Measurements from ENCODE around the gene CD86. TPM values are rescaled to one million over a fixed set of nuclear protein-coding genes. Genes with fewer than 3 reads are reported as not detected.

CD86 gene, protein sequence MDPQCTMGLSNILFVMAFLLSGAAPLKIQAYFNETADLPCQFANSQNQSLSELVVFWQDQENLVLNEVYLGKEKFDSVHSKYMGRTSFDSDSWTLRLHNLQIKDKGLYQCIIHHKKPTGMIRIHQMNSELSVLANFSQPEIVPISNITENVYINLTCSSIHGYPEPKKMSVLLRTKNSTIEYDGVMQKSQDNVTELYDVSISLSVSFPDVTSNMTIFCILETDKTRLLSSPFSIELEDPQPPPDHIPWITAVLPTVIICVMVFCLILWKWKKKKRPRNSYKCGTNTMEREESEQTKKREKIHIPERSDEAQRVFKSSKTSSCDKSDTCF
- polyA plus RNA-seq: under 1 TPM; 0.39 to 0.85 TPM

DNA sequence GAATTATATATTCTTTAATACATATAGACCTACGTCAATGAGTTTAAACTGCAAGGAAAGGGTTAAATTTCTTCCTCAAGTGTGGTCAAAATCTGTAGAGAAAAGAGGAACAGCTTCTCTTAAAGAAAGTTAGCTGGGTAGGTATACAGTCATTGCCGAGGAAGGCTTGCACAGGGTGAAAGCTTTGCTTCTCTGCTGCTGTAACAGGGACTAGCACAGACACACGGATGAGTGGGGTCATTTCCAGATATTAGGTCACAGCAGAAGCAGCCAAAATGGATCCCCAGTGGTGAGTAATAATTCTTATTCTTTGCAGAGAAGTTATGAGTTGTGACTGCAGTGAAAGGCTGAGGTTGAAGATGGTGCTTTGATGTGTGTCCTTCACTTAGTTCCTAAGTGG is at the start of gene CD86:
CD86 (plus strand) TSS at position 148 of the 400 bp plus-strand sequence; CDS start at position 276, 128 bp downstream.
- no peak within 1 kb of the TSS for H3K4me3 ChIP-seq (ENCODE audit: low read depth in 1 of 2, low read length in 2 of 2)
- 43 to 45% methylated on average over 3 of the region's 3 CpGs for WGBS, 2 donors

DNA sequence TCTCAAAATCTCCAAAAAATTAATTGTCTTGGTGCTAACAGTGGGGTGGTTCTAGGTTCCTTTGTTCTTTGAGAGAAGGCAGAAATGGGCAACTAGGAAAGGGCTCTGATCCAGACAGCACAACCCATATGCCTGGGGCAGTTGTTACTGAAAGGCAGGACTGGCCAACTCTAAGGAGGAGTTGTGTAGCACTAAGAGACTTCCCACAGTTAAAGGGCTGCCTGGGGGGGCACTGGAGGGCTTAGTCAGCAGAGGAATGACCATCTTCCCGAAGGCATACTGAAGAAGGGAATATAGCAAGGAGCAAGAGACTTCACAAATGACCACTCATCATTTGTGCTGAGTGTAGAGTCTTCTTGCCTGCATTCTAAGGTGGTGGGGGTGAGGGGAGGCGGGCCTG is 48.9 kb upstream of the CD86 start:
- no peaks in the 10 kb centered on the region for H3K27me3 ChIP-seq (ENCODE audit: control insufficient read depth in 1 of 2, insufficient read depth in 2 of 2, low read length in 2 of 2)
- WGBS, 2 donors: 79 to 90% methylated on average over 2 of the region's 2 CpGs

More for the DNA sequence above, at the start of gene CD86:
- Histone ChIP-seq H3K4me1 (ENCODE audit: control insufficient read depth in 2 of 2, insufficient read depth in 2 of 2, low read length in 1 of 2) (no peaks in the 10 kb centered on the region), H3K27ac (ENCODE audit: low read depth in 2 of 2, low read length in 1 of 2) (no peak within 1 kb of the TSS), H3K9me3 (ENCODE audit: control insufficient read depth in 2 of 2, insufficient read depth in 1 of 2, low read depth in 1 of 2, low read length in 1 of 2) (no peaks in the 10 kb centered on the region), H3K36me3 (ENCODE audit: control insufficient read depth in 2 of 2, insufficient read depth in 2 of 2, low read length in 1 of 2) (no peaks in the 10 kb centered on the region), H3K27me3 (ENCODE audit: control insufficient read depth in 1 of 2, insufficient read depth in 2 of 2, low read length in 2 of 2) (peaks cover 0 to 2% of the 10 kb centered on the region in 2 donors)

DNA sequence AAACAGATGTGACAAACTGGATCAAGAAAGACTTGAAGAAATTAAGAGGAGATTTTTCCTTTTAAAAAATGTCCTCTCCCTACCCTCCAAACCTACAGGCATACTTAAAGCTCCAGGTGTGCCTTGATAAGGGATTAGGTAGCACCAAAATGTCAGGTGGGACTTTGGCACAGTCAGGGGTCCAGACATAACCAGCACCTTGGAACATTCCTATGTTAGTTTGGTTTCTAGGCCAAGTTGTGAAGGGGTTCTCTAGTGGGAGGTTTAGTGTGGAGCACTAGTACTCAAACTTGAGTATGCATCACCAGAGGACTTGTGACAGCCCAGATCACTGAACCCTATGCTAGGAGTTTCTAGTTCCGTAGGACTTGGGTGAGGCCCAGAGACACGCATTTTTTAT is 47.0 kb upstream of the CD86 start:
- Histone ChIP-seq H3K4me1 (ENCODE audit: control insufficient read depth in 2 of 2, insufficient read depth in 2 of 2, low read length in 1 of 2) (no peaks in the 10 kb centered on the region), H3K36me3 (ENCODE audit: control insufficient read depth in 2 of 2, insufficient read depth in 2 of 2, low read length in 1 of 2) (no peaks in the 10 kb centered on the region), H3K27ac (ENCODE audit: low read depth in 2 of 2, low read length in 1 of 2) (no peak overlapping the region), H3K4me3 (ENCODE audit: low read depth in 1 of 2, low read length in 2 of 2) (no peak overlapping the region), H3K27me3 (ENCODE audit: control insufficient read depth in 1 of 2, insufficient read depth in 2 of 2, low read length in 2 of 2) (no peaks in the 10 kb centered on the region), H3K9me3 (ENCODE audit: control insufficient read depth in 2 of 2, insufficient read depth in 1 of 2, low read depth in 1 of 2, low read length in 1 of 2) (no peaks in the 10 kb centered on the region)
- 88 to 98% methylated on average over 2 of the region's 2 CpGs for WGBS, 2 donors

More for the DNA sequence above, 48.9 kb upstream of the CD86 start:
- Histone ChIP-seq H3K27ac (ENCODE audit: low read depth in 2 of 2, low read length in 1 of 2) (no peak overlapping the region), H3K4me3 (ENCODE audit: low read depth in 1 of 2, low read length in 2 of 2) (no peak overlapping the region), H3K4me1 (ENCODE audit: control insufficient read depth in 2 of 2, insufficient read depth in 2 of 2, low read length in 1 of 2) (no peaks in the 10 kb centered on the region), H3K9me3 (ENCODE audit: control insufficient read depth in 2 of 2, insufficient read depth in 1 of 2, low read depth in 1 of 2, low read length in 1 of 2) (no peaks in the 10 kb centered on the region), H3K36me3 (ENCODE audit: control insufficient read depth in 2 of 2, insufficient read depth in 2 of 2, low read length in 1 of 2) (peaks cover 0 to under 1% of the 10 kb centered on the region in 2 donors)

DNA sequence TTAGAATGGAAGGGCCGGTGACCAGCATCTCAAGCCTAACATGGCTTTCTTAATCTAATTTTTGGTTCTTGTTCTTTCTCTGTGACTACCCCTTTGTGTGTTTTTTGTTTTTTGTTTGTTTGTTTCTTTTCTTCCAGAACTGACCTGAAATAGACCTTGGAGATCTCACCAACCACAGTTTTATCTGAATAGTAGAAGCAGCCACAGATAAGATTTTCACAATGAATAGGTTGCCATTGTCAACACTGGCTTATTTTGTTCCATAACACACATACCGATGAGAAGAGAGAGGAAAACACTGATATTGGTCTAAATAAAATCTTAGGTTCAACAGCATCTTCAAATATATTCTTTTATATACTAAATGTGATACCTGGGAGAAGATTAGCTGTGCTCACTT is 44.7 kb upstream of the CD86 start:
- H3K4me3 ChIP-seq (ENCODE audit: low read depth in 1 of 2, low read length in 2 of 2): no peak overlapping the region
- 76 to 82% methylated on average over 2 of the region's 2 CpGs for WGBS, 2 donors
- no peaks in the 10 kb centered on the region for H3K9me3 ChIP-seq (ENCODE audit: control insufficient read depth in 2 of 2, insufficient read depth in 1 of 2, low read depth in 1 of 2, low read length in 1 of 2)
- H3K36me3 ChIP-seq (ENCODE audit: control insufficient read depth in 2 of 2, insufficient read depth in 2 of 2, low read length in 1 of 2): no peaks in the 10 kb centered on the region
- H3K27ac ChIP-seq (ENCODE audit: low read depth in 2 of 2, low read length in 1 of 2): no peak overlapping the region
- H3K4me1 ChIP-seq (ENCODE audit: control insufficient read depth in 2 of 2, insufficient read depth in 2 of 2, low read length in 1 of 2): no peaks in the 10 kb centered on the region
- H3K27me3 ChIP-seq (ENCODE audit: control insufficient read depth in 1 of 2, insufficient read depth in 2 of 2, low read length in 2 of 2): no peaks in the 10 kb centered on the region

DNA sequence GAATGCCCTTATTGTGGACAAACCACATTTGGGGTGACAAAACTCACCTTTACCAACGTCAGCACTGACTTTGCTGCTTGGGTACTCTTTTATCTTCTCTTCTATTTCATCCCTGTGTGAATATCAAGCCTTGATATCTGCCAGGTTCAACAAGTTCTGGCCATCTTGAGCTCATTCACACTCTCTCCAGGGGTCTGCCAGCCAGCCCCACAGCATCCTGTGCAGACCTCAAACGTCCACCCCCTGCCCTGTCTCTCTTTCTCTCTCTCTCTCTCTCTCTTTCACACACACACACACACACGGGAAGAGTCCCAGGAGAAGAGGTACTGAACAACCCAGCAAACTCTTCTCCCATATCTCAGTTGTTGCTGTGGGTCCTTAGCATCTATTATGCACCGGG is 43.8 kb upstream of the CD86 start:
- no peaks in the 10 kb centered on the region for H3K27me3 ChIP-seq (ENCODE audit: control insufficient read depth in 1 of 2, insufficient read depth in 2 of 2, low read length in 2 of 2)
- no peak overlapping the region for H3K27ac ChIP-seq (ENCODE audit: low read depth in 2 of 2, low read length in 1 of 2)
- H3K4me1 ChIP-seq (ENCODE audit: control insufficient read depth in 2 of 2, insufficient read depth in 2 of 2, low read length in 1 of 2): no peaks in the 10 kb centered on the region
- no peaks in the 10 kb centered on the region for H3K36me3 ChIP-seq (ENCODE audit: control insufficient read depth in 2 of 2, insufficient read depth in 2 of 2, low read length in 1 of 2)
- no peaks in the 10 kb centered on the region for H3K9me3 ChIP-seq (ENCODE audit: control insufficient read depth in 2 of 2, insufficient read depth in 1 of 2, low read depth in 1 of 2, low read length in 1 of 2)
- H3K4me3 ChIP-seq (ENCODE audit: low read depth in 1 of 2, low read length in 2 of 2): no peak overlapping the region
- WGBS, 2 donors: 59 to 60% methylated on average over 4 of the region's 4 CpGs

DNA sequence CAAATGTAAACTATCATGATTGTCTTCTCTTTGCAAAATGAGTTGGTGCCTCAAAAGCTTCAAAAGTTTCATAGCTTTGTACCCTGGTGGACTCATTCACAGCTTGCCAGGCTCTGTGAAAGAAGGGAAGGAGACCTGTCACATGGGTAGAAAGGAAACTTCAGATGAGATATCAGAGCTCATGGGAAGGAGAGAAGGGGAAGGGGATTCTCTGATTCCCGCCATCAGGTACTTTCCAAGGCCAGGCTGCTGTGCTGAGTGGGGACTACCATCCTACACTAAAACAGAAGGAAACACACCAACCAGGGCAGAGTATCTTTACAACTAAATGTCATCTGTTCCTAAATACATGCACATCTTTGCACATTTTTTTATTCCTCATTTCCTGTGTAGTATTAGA is 42.3 kb upstream of the CD86 start:
- 83 to 88% methylated on average over 1 of the region's 1 CpG for WGBS, 2 donors
- Histone ChIP-seq H3K4me1 (ENCODE audit: control insufficient read depth in 2 of 2, insufficient read depth in 2 of 2, low read length in 1 of 2) (no peaks in the 10 kb centered on the region), H3K4me3 (ENCODE audit: low read depth in 1 of 2, low read length in 2 of 2) (no peak overlapping the region), H3K9me3 (ENCODE audit: control insufficient read depth in 2 of 2, insufficient read depth in 1 of 2, low read depth in 1 of 2, low read length in 1 of 2) (no peaks in the 10 kb centered on the region), H3K36me3 (ENCODE audit: control insufficient read depth in 2 of 2, insufficient read depth in 2 of 2, low read length in 1 of 2) (no peaks in the 10 kb centered on the region), H3K27ac (ENCODE audit: low read depth in 2 of 2, low read length in 1 of 2) (no peak overlapping the region), H3K27me3 (ENCODE audit: control insufficient read depth in 1 of 2, insufficient read depth in 2 of 2, low read length in 2 of 2) (no peaks in the 10 kb centered on the region)

DNA sequence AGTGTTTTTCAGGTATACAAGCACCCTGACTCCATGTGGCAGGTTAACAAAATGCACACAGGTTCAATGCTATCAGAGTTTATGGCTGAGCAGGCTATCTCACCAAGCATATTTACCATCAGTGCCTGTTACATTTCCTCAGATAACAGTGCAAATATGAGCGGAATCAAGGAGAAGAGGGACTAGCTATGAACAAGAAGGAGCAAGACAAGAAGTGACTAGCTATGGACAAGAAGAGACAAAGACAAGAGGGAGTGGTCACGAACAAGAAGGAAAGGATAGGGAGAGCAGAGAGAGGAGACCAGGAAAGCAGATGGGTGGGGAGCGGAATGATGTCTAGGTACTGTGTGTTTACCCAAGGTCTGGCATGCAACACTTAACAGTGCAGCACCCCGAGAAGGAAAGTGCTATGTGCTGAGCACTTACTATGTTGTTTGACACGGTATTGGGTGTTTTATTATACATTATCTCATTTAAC is 41.7 kb upstream of the CD86 start:
- no peaks in the 10 kb centered on the region for H3K36me3 ChIP-seq (ENCODE audit: control insufficient read depth in 2 of 2, insufficient read depth in 2 of 2, low read length in 1 of 2)
- no peaks in the 10 kb centered on the region for H3K27me3 ChIP-seq (ENCODE audit: control insufficient read depth in 1 of 2, insufficient read depth in 2 of 2, low read length in 2 of 2)
- no peaks in the 10 kb centered on the region for H3K9me3 ChIP-seq (ENCODE audit: control insufficient read depth in 2 of 2, insufficient read depth in 1 of 2, low read depth in 1 of 2, low read length in 1 of 2)
- WGBS, 2 donors: 39% methylated on average over 5 of the region's 5 CpGs
- no peak overlapping the region for H3K27ac ChIP-seq (ENCODE audit: low read depth in 2 of 2, low read length in 1 of 2)
- H3K4me1 ChIP-seq (ENCODE audit: control insufficient read depth in 2 of 2, insufficient read depth in 2 of 2, low read length in 1 of 2): no peaks in the 10 kb centered on the region
- no peak overlapping the region for H3K4me3 ChIP-seq (ENCODE audit: low read depth in 1 of 2, low read length in 2 of 2)

DNA sequence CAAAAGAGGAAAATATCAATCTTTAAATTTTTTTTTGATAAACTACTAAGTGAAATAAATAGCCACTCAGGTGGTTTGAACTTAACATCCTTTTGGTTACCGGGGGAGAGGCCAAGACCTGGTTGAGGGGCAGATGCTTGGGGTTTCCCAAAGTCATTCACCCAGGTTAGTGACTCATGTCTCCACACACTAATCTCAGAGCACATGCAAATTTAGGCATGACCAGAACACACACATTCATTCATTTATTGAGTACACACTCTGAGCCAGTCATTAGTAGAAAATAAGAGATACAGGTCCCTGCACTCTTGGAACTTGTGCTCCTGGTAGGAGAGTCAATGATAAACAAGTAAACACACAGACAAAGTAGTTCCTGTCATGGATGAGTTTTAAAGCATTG is 40.4 kb upstream of the CD86 start:
- Histone ChIP-seq H3K27me3 (ENCODE audit: control insufficient read depth in 1 of 2, insufficient read depth in 2 of 2, low read length in 2 of 2) (no peaks in the 10 kb centered on the region), H3K27ac (ENCODE audit: low read depth in 2 of 2, low read length in 1 of 2) (no peak overlapping the region), H3K36me3 (ENCODE audit: control insufficient read depth in 2 of 2, insufficient read depth in 2 of 2, low read length in 1 of 2) (no peaks in the 10 kb centered on the region), H3K4me1 (ENCODE audit: control insufficient read depth in 2 of 2, insufficient read depth in 2 of 2, low read length in 1 of 2) (no peaks in the 10 kb centered on the region), H3K4me3 (ENCODE audit: low read depth in 1 of 2, low read length in 2 of 2) (no peak overlapping the region), H3K9me3 (ENCODE audit: control insufficient read depth in 2 of 2, insufficient read depth in 1 of 2, low read depth in 1 of 2, low read length in 1 of 2) (no peaks in the 10 kb centered on the region)
- 61 to 75% methylated on average over 1 of the region's 1 CpG for WGBS, 2 donors

DNA sequence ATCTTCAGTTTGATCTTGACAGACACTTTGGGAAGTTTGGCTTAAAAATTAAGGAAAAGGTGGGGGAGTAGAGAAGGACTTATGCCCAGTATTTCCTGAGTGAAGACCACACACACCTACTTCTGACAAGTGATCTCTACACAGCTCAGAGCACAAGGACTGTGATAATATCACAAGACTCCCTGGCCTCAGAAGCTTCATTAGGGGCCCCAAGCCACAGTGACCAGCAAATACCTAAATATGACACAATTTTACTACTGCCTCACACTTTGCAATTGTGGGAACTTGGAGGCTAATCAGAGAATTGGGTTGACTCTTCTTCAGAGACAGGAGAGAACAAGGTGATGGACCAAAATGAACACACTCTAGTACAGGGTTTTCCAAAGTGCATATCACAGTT is 35.7 kb upstream of the CD86 start:
- H3K27ac ChIP-seq (ENCODE audit: low read depth in 2 of 2, low read length in 1 of 2): no peak overlapping the region
- no peaks in the 10 kb centered on the region for H3K36me3 ChIP-seq (ENCODE audit: control insufficient read depth in 2 of 2, insufficient read depth in 2 of 2, low read length in 1 of 2)
- peaks cover 0 to 3% of the 10 kb centered on the region in 2 donors for H3K4me1 ChIP-seq (ENCODE audit: control insufficient read depth in 2 of 2, insufficient read depth in 2 of 2, low read length in 1 of 2)
- no peaks in the 10 kb centered on the region for H3K9me3 ChIP-seq (ENCODE audit: control insufficient read depth in 2 of 2, insufficient read depth in 1 of 2, low read depth in 1 of 2, low read length in 1 of 2)
- no peaks in the 10 kb centered on the region for H3K27me3 ChIP-seq (ENCODE audit: control insufficient read depth in 1 of 2, insufficient read depth in 2 of 2, low read length in 2 of 2)
- no peak overlapping the region for H3K4me3 ChIP-seq (ENCODE audit: low read depth in 1 of 2, low read length in 2 of 2)

DNA sequence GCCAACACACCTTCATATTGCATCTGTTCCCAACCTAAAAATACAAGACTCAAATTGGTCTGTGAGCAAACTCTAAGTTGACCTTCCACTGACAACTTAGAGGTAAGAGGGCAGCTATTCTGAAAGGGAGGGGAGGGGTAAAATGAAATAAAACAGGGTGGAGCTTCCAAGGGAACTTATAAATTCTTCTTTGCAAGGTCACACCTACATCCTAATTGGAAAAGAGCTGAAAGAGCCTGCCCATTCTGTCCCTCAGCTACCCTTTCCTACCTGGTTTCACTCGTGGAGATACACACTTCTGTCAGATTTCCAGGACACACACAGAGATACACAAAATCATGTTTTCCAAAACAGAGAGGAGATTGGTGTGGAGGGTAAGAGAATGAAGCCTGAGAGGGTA is 34.1 kb upstream of the CD86 start:
- Histone ChIP-seq H3K4me3 (ENCODE audit: low read depth in 1 of 2, low read length in 2 of 2) (peak overlapping the region in 1 of 2 donors; percentile 59), H3K36me3 (ENCODE audit: control insufficient read depth in 2 of 2, insufficient read depth in 2 of 2, low read length in 1 of 2) (no peaks in the 10 kb centered on the region), H3K4me1 (ENCODE audit: control insufficient read depth in 2 of 2, insufficient read depth in 2 of 2, low read length in 1 of 2) (peaks cover 0 to 3% of the 10 kb centered on the region in 2 donors), H3K27me3 (ENCODE audit: control insufficient read depth in 1 of 2, insufficient read depth in 2 of 2, low read length in 2 of 2) (no peaks in the 10 kb centered on the region), H3K27ac (ENCODE audit: low read depth in 2 of 2, low read length in 1 of 2) (no peak overlapping the region), H3K9me3 (ENCODE audit: control insufficient read depth in 2 of 2, insufficient read depth in 1 of 2, low read depth in 1 of 2, low read length in 1 of 2) (no peaks in the 10 kb centered on the region)
- WGBS, 2 donors: 36 to 37% methylated on average over 1 of the region's 1 CpG

Measured in esophagus (tissue), 2 donors.